Lower leg skin (tissue), 3 donors: ENCODE results near the gene RALGPS2.

ENCODE experiments used
- POLR2A ChIP-seq, 2 donors: fragments of 450-650 bp; IDR thresholded peaks; one replicate each; pipeline ENCODE4 v1.6.1; 2016 to 2017; ENCODE audit warnings: antibody characterized with exemption in 2 of 2, mild to moderate bottlenecking in 1 of 2, moderate library complexity in 1 of 2
- TF ChIP-seq, protein P1 (sequence below), 3 donors: fragments of 450-650 bp; IDR thresholded peaks; one replicate each; pipeline ENCODE4 v1.5.1; 2016; ENCODE audit warnings: antibody characterized with exemption in 3 of 3, mild to moderate bottlenecking in 3 of 3, moderate library complexity in 2 of 3

DNA sequence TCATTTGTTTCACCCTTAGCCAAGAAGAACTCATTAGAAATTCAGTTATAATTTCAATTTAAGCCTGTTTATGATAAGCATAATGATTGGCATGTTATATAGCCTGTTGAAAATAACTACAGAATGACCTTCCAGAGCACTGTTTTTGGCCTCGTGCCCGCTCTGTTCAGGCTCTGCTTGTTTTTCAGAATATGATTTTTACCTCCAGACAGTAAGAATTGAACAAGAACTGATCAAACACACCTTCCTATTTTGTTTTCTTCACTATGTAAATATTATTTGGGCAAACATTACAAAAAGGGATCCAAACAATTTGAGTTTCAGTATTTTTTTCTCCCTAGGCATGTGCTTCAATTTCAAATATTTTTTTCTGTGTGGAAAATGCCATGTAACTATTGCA lies 193.9 kb downstream of the RALGPS2 start:
- TF ChIP-seq, protein P1, sequence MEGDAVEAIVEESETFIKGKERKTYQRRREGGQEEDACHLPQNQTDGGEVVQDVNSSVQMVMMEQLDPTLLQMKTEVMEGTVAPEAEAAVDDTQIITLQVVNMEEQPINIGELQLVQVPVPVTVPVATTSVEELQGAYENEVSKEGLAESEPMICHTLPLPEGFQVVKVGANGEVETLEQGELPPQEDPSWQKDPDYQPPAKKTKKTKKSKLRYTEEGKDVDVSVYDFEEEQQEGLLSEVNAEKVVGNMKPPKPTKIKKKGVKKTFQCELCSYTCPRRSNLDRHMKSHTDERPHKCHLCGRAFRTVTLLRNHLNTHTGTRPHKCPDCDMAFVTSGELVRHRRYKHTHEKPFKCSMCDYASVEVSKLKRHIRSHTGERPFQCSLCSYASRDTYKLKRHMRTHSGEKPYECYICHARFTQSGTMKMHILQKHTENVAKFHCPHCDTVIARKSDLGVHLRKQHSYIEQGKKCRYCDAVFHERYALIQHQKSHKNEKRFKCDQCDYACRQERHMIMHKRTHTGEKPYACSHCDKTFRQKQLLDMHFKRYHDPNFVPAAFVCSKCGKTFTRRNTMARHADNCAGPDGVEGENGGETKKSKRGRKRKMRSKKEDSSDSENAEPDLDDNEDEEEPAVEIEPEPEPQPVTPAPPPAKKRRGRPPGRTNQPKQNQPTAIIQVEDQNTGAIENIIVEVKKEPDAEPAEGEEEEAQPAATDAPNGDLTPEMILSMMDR (IDR thresholded peaks at IDR 0.05), result no peak
- no peak for TF ChIP-seq POLR2A (IDR thresholded peaks at IDR 0.05)
